ENCODE data around the gene CMPK1.

Gene CMPK1

DNA sequence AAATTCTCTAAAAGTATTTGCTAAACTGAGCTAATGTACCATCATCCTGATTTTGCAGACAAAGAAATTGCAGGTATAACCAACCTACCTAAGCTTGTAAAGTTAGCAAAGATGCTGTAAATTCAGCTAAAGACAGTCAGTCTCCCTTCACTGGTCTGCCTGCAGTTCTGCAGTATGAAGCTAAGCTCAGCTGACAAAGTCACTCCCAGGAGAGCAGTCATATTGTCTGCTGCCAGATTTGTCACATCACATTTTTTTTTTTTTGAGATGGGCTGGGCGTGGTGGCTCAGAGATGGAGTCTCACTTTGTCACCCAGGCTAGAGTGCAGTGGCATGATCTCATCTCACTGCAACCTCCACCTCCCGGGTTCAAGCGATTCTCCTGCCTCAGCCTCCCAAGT, 8.9 kb upstream of the CMPK1 start:
- Histone ChIP-seq H3K27me3 (ENCODE audit: control insufficient read depth in 1 of 2, insufficient read depth in 2 of 2, low read length in 2 of 2) (no peaks in the 10 kb centered on the region), H3K9ac (ENCODE audit: low read length in 2 of 2) (no peak overlapping the region), H3K4me1 (ENCODE audit: control insufficient read depth, insufficient read depth, low read length) (no peaks in the 10 kb centered on the region), H3K36me3 (ENCODE audit: control insufficient read depth in 2 of 2, insufficient read depth in 2 of 2, low read length in 2 of 2) (no peaks in the 10 kb centered on the region), H3K4me3 (ENCODE audit: low read length in 2 of 2) (no peak overlapping the region), H3K9me3 (ENCODE audit: control insufficient read depth in 2 of 2, low read length in 2 of 2) (no peaks in the 10 kb centered on the region), H3K27ac (ENCODE audit: low read length) (no peak overlapping the region)

DNA sequence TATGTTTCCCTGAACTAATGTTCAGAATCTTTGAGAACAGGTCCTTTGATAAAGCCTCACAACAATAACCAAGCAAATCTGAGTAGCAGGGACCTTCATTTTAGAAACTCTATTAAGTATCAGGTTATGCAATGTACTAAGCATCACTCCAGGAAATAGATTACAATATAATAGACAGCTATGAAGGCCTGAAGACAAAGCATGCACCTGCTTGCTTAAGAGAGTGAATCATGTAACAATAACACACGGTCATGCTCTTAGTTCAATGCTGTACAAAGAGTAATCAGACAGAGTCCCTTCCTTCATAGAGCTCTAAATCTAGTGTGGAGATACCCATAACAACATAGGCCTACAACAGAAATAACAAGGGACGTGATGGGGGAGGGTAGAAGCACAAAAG, 8.1 kb upstream of the CMPK1 start:
- H3K27ac ChIP-seq (ENCODE audit: low read length), result no peak overlapping the region
- H3K4me3 ChIP-seq (ENCODE audit: low read length in 2 of 2), result no peak overlapping the region
- H3K4me1 ChIP-seq (ENCODE audit: control insufficient read depth, insufficient read depth, low read length), result no peaks in the 10 kb centered on the region
- H3K9ac ChIP-seq (ENCODE audit: low read length in 2 of 2), result no peak overlapping the region
- H3K27me3 ChIP-seq (ENCODE audit: control insufficient read depth in 1 of 2, insufficient read depth in 2 of 2, low read length in 2 of 2), result no peaks in the 10 kb centered on the region
- H3K9me3 ChIP-seq (ENCODE audit: control insufficient read depth in 2 of 2, low read length in 2 of 2), result no peaks in the 10 kb centered on the region
- H3K36me3 ChIP-seq (ENCODE audit: control insufficient read depth in 2 of 2, insufficient read depth in 2 of 2, low read length in 2 of 2), result no peaks in the 10 kb centered on the region

DNA sequence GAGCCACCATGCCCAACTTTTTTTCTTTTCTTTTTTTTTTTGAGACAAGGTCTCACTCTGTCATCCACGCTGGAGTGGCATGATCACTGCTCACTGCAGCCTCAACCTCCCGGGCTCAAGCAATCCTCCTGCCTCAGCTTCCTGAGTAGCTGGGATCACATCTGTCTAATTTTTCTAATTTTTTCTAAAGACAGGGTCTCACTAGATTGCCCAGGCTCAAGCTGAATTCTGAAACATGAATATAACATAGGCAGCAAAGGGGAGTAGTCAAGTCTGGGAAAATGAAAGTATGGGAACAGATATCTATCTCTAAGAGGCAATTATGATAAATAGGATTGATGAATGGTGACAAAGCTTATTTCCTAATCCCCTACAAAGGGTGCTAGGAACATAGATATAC, 7.3 kb upstream of the CMPK1 start:
- Histone ChIP-seq H3K9ac (ENCODE audit: low read length in 2 of 2) (no peak overlapping the region), H3K9me3 (ENCODE audit: control insufficient read depth in 2 of 2, low read length in 2 of 2) (no peaks in the 10 kb centered on the region), H3K4me1 (ENCODE audit: control insufficient read depth, insufficient read depth, low read length) (no peaks in the 10 kb centered on the region), H3K4me3 (ENCODE audit: low read length in 2 of 2) (no peak overlapping the region), H3K27me3 (ENCODE audit: control insufficient read depth in 1 of 2, insufficient read depth in 2 of 2, low read length in 2 of 2) (no peaks in the 10 kb centered on the region), H3K27ac (ENCODE audit: low read length) (no peak overlapping the region), H3K36me3 (ENCODE audit: control insufficient read depth in 2 of 2, insufficient read depth in 2 of 2, low read length in 2 of 2) (no peaks in the 10 kb centered on the region)

DNA sequence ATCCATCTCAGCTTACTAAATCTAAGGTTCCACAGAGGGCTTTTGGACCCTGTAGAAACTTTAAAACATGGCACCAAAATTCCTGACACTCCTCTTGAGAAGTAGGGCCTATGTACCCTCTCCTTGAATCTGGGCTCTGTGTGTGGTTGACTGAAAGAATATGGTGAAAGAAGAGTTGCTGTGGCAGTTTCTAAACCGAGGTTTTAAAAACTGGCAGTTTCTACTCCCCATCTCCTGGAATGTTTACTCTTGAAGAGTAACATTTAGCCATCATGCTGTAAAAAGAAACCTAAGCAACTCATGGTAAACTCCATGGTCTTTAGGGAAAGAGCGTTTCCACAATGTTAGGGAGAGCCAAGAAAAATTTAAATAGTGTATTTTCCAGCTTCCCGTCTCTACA, 4.6 kb upstream of the CMPK1 start:
- H3K27me3 ChIP-seq (ENCODE audit: control insufficient read depth in 1 of 2, insufficient read depth in 2 of 2, low read length in 2 of 2), result no peaks in the 10 kb centered on the region
- H3K27ac ChIP-seq (ENCODE audit: low read length), result no peak overlapping the region
- no peak overlapping the region for H3K9ac ChIP-seq (ENCODE audit: low read length in 2 of 2)
- H3K4me1 ChIP-seq (ENCODE audit: control insufficient read depth, insufficient read depth, low read length), result peaks cover 13% of the 10 kb centered on the region
- H3K9me3 ChIP-seq (ENCODE audit: control insufficient read depth in 2 of 2, low read length in 2 of 2), result no peaks in the 10 kb centered on the region
- H3K4me3 ChIP-seq (ENCODE audit: low read length in 2 of 2), result no peak overlapping the region
- no peaks in the 10 kb centered on the region for H3K36me3 ChIP-seq (ENCODE audit: control insufficient read depth in 2 of 2, insufficient read depth in 2 of 2, low read length in 2 of 2)

DNA sequence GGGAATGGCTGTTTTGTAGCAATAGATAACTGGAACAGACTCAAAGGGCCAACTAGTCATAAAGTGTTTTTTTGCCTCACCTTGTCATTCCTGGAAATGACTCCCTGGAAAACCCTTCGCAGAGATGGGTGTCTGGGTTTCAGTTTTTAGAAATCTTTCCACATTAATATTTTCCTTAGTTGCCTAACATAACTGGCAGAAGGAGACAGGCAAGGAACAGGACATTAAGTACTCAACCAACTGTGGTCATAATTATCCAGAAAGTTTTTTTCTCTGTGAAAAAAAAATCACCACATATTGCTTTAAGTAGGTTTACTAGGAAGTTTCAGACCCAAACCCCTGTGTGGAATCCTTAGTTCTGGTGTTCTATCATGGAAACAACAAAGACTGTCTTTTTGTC, 3.4 kb upstream of the CMPK1 start:
- no peak overlapping the region for H3K4me3 ChIP-seq (ENCODE audit: low read length in 2 of 2)
- H3K9me3 ChIP-seq (ENCODE audit: control insufficient read depth in 2 of 2, low read length in 2 of 2), result no peaks in the 10 kb centered on the region
- H3K9ac ChIP-seq (ENCODE audit: low read length in 2 of 2), result no peak overlapping the region
- no peaks in the 10 kb centered on the region for H3K27me3 ChIP-seq (ENCODE audit: control insufficient read depth in 1 of 2, insufficient read depth in 2 of 2, low read length in 2 of 2)
- no peaks in the 10 kb centered on the region for H3K36me3 ChIP-seq (ENCODE audit: control insufficient read depth in 2 of 2, insufficient read depth in 2 of 2, low read length in 2 of 2)
- peaks cover 20% of the 10 kb centered on the region for H3K4me1 ChIP-seq (ENCODE audit: control insufficient read depth, insufficient read depth, low read length)
- no peak overlapping the region for H3K27ac ChIP-seq (ENCODE audit: low read length)

DNA sequence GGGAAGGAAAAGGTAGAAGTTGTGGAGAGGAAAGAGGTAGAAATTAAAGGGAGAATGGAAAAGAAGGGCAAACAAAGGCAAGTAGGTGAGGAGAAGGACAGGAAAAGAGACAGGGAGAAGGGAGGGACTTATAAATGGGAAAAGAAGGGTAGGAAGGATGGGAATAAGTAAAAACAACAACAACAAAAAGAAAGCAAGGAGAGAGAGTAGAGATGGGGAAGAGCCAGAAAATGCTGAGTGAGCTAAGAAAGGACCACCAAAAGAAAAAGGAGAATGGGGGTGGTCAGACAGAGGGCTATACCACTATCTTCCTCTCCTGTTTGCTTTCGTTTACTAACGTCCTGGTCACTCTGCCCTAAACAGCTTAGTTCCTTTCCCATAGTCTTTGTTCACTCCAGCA, 1.7 kb upstream of the CMPK1 start:
- Histone ChIP-seq H3K4me1 (ENCODE audit: control insufficient read depth, insufficient read depth, low read length) (peaks cover 22% of the 10 kb centered on the region), H3K4me3 (ENCODE audit: low read length in 2 of 2) (no peak overlapping the region), H3K9ac (ENCODE audit: low read length in 2 of 2) (peak overlapping the region in 1 of 2 donors; percentile 96), H3K36me3 (ENCODE audit: control insufficient read depth in 2 of 2, insufficient read depth in 2 of 2, low read length in 2 of 2) (no peaks in the 10 kb centered on the region), H3K9me3 (ENCODE audit: control insufficient read depth in 2 of 2, low read length in 2 of 2) (no peaks in the 10 kb centered on the region), H3K27me3 (ENCODE audit: control insufficient read depth in 1 of 2, insufficient read depth in 2 of 2, low read length in 2 of 2) (no peaks in the 10 kb centered on the region), H3K27ac (ENCODE audit: low read length) (no peak overlapping the region)

DNA sequence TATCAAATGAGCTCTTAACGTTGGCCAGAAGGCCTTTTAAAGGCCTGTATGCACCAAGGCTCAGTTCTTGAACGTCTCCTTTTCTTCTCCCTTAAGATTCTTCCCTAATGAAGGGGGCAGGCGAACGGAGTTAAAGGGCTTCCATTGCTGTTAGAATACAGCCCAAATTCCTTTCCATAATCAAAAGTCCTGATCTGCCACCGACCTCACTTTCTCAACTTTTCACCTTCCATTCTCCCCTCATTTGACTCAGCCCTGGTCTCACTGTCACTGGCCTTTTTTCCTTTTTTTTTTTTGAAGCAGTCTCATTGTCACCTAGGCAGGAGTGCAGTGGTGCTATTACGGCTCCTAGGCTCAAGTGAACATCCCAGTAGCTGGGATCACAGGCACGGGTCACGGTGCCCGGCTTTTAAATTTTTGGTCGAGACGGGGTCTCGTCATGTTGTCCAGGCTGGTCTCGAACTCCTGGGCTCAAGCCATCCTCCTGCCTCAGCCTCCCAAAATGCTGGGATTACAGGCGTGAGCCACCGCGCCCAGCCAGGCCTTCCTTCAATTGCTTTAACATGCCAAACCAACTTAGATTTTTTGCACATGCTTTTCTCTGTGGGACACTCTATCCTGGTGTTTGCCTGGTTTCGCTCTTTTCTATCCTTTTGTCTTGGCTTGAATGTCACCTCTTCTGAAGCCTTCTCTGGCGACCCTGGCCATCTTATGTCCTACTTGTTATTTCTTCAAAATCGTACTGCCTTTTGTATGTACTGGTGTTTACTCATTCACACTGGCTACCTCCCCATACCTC, 612 bp upstream of the CMPK1 start:
- Histone ChIP-seq H3K4me1 (ENCODE audit: control insufficient read depth, insufficient read depth, low read length) (peaks cover 22% of the 10 kb centered on the region), H3K27ac (ENCODE audit: low read length) (peak overlapping the region; percentile 88)

DNA sequence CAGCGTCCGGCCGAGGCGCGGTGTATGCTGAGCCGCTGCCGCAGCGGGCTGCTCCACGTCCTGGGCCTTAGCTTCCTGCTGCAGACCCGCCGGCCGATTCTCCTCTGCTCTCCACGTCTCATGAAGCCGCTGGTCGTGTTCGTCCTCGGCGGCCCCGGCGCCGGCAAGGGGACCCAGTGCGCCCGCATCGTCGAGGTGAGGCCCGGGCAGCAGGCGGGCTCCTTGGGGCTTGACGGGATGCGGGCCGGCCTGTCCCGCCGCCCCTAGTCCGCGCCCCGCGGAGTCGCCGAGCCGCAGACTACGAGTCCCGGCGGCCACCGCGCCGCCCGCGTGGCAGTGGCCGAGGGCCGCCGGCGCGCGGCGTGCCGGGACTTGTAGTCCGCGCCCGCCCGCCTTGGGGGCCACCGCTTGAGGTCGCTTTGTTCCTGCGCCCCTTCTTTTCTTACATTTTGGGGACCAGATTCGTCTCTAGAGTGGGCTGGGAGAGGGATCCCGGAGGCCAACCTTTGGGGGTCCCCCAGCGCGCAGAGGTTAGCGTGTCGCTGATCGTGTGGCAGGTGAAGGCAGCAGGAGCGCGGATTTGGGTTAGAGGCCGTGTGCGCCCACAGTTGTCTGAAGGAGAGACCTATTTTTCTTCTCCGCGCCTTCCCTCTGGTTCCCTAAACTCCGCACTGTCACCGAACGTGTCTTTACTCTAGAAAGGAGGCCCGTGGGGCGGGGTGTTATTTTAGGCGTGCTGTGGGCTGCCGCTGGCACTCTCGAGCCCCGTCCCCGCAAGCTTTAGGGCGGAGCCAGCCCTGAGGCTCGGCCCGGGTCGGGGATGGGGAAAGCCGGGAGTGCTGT, 553 bp downstream of the CMPK1 start:
- H3K27ac ChIP-seq (ENCODE audit: low read length), result peak overlapping the region; percentile 88
- H3K4me3 ChIP-seq (ENCODE audit: low read length in 2 of 2), result peak overlapping the region; percentile 90 to 92
- peak overlapping the region; percentile 95 to 96 for H3K9ac ChIP-seq (ENCODE audit: low read length in 2 of 2)
- H3K4me1 ChIP-seq (ENCODE audit: control insufficient read depth, insufficient read depth, low read length), result peaks cover 22% of the 10 kb centered on the region
- H3K36me3 ChIP-seq (ENCODE audit: control insufficient read depth in 2 of 2, insufficient read depth in 2 of 2, low read length in 2 of 2), result no peaks in the 10 kb centered on the region
- no peaks in the 10 kb centered on the region for H3K27me3 ChIP-seq (ENCODE audit: control insufficient read depth in 1 of 2, insufficient read depth in 2 of 2, low read length in 2 of 2)
- no peaks in the 10 kb centered on the region for H3K9me3 ChIP-seq (ENCODE audit: control insufficient read depth in 2 of 2, low read length in 2 of 2)

More for the DNA sequence above, 612 bp upstream of the CMPK1 start:
- H3K9ac ChIP-seq (ENCODE audit: low read length in 2 of 2), result peak overlapping the region; percentile 82 to 96
- no peaks in the 10 kb centered on the region for H3K36me3 ChIP-seq (ENCODE audit: control insufficient read depth in 2 of 2, insufficient read depth in 2 of 2, low read length in 2 of 2)
- H3K4me3 ChIP-seq (ENCODE audit: low read length in 2 of 2), result peak overlapping the region; percentile 61 to 92
- H3K27me3 ChIP-seq (ENCODE audit: control insufficient read depth in 1 of 2, insufficient read depth in 2 of 2, low read length in 2 of 2), result no peaks in the 10 kb centered on the region
- H3K9me3 ChIP-seq (ENCODE audit: control insufficient read depth in 2 of 2, low read length in 2 of 2), result no peaks in the 10 kb centered on the region

DNA sequence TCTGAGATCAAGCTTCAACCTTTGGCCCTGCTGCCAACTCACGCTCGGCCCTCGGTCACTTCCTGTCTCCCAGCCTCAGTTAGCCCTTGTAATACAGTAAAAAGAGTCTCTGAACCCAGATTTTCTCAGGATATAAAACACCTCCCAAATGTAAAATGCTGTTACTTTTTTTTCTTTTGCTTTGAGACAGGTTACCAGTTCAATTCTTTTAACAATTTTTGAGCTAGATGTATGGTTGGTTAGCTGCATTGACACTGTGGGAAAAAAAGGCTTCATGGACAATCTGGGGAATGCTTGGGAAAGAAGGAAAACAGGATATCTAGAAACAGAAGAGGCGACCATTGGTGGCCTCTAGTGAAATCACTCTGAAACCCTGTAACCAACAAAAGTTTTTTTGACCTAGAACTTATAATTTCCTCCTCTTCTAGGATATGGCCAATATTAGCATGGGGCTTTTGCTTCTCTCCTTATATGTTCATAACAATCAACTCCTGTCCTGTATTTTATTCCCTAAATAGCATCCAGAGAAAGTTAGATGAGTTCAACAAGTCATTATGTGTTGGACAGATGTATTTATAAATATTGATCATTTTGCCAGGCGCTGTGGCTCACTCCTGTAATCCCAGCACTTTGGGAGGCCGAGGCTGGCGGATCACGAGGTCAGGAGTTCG, 1.3 kb downstream of the CMPK1 start:
- Histone ChIP-seq H3K9me3 (ENCODE audit: control insufficient read depth in 2 of 2, low read length in 2 of 2) (no peaks in the 10 kb centered on the region), H3K4me3 (ENCODE audit: low read length in 2 of 2) (peak overlapping the region; percentile 90 to 92), H3K36me3 (ENCODE audit: control insufficient read depth in 2 of 2, insufficient read depth in 2 of 2, low read length in 2 of 2) (no peaks in the 10 kb centered on the region)

DNA sequence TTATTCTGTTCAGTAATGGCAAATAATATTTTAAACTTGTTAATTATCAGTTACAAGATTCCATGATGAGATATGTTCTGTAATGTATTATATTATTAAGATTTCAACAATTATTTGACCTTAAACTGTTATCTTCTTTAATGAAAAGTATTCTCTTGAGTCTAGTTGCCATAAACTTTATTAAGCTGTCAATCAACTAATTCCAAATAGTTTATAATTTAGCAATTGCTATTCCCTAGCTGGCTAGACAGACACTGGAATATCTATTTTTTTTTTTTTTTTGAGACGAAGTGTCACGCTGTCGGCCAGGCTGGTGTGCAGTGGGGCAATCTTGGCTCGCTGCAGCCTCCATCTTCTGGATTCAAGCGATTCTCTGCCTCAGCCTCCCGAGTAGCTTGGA, 3.8 kb downstream of the CMPK1 start:
- H3K27ac ChIP-seq (ENCODE audit: low read length), result no peak overlapping the region
- no peaks in the 10 kb centered on the region for H3K36me3 ChIP-seq (ENCODE audit: control insufficient read depth in 2 of 2, insufficient read depth in 2 of 2, low read length in 2 of 2)
- no peak overlapping the region for H3K9ac ChIP-seq (ENCODE audit: low read length in 2 of 2)
- H3K4me1 ChIP-seq (ENCODE audit: control insufficient read depth, insufficient read depth, low read length), result peaks cover 21% of the 10 kb centered on the region
- H3K4me3 ChIP-seq (ENCODE audit: low read length in 2 of 2), result no peak overlapping the region
- H3K9me3 ChIP-seq (ENCODE audit: control insufficient read depth in 2 of 2, low read length in 2 of 2), result no peaks in the 10 kb centered on the region
- no peaks in the 10 kb centered on the region for H3K27me3 ChIP-seq (ENCODE audit: control insufficient read depth in 1 of 2, insufficient read depth in 2 of 2, low read length in 2 of 2)

More for the DNA sequence above, 1.3 kb downstream of the CMPK1 start:
- Histone ChIP-seq H3K27ac (ENCODE audit: low read length) (peak overlapping the region; percentile 88), H3K9ac (ENCODE audit: low read length in 2 of 2) (peak overlapping the region; percentile 95 to 96), H3K4me1 (ENCODE audit: control insufficient read depth, insufficient read depth, low read length) (peaks cover 22% of the 10 kb centered on the region), H3K27me3 (ENCODE audit: control insufficient read depth in 1 of 2, insufficient read depth in 2 of 2, low read length in 2 of 2) (no peaks in the 10 kb centered on the region)

Data from stomach smooth muscle (tissue), 2 donors.